ENCODE results near the gene BEND4.

- TF ChIP-seq CTCF (IDR thresholded peaks at IDR 0.05; ENCODE audit: insufficient read depth, low read depth, low read length) = no peak
- TF ChIP-seq EZH2 (IDR thresholded peaks at IDR 0.05; ENCODE audit: insufficient read depth, low read length) = no peak
Observed at GRCh38 chr4:42119886-42120285, 32.6 kb downstream of the BEND4 start.
